Coronary artery (tissue), 2 donors: ENCODE results near the gene KPNA6.
A peak's percentile ranks its signal among the peaks of the same experiment; 100 is the strongest.

ENCODE experiments used
- DNase-seq: peaks from one replicate; pipeline ENCODE4 v3.0.0-alpha.2; 2017; ENCODE audit warnings: low spot score
- H3K27ac ChIP-seq, 2 donors: fragments of 200-600 bp; sonication (generic); one replicate each; pipeline ENCODE4 v1.5.1; 2016 to 2019
- H3K4me3 ChIP-seq: fragments of 200-600 bp; sonication (generic); 2 replicates; pipeline ENCODE4 v1.5.1; 2016; ENCODE audit warnings: mild to moderate bottlenecking, moderate library complexity
- TF ChIP-seq, protein P1 (sequence below): fragments of 200-600 bp; sonication (generic); IDR thresholded peaks from one replicate; pipeline ENCODE4 v1.5.1; 2019; ENCODE audit warnings: antibody characterized with exemption

KPNA6 gene

DNA sequence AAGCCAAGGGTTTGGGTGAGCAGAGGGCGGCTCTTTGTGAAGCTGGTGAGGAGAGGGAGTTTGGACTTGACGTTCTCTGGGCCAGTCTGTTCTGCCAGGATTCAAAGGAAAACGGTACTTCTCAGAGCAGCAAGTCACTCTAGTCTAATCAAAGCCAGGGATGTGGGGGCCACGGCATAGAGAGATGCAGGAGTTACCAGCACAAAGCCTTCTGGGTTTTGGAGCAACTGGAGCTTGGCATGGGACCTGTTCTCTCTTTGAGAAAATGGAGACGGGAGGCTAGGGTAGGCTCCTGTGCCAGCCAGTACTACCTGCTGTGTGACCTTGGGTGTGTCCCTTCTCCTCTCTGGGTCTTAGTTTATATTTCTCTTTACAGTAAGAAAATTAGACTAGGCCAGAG, 73.7 kb downstream of the KPNA6 start:
- DNase-seq = no peak
- TF ChIP-seq, protein P1, sequence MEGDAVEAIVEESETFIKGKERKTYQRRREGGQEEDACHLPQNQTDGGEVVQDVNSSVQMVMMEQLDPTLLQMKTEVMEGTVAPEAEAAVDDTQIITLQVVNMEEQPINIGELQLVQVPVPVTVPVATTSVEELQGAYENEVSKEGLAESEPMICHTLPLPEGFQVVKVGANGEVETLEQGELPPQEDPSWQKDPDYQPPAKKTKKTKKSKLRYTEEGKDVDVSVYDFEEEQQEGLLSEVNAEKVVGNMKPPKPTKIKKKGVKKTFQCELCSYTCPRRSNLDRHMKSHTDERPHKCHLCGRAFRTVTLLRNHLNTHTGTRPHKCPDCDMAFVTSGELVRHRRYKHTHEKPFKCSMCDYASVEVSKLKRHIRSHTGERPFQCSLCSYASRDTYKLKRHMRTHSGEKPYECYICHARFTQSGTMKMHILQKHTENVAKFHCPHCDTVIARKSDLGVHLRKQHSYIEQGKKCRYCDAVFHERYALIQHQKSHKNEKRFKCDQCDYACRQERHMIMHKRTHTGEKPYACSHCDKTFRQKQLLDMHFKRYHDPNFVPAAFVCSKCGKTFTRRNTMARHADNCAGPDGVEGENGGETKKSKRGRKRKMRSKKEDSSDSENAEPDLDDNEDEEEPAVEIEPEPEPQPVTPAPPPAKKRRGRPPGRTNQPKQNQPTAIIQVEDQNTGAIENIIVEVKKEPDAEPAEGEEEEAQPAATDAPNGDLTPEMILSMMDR = no peak
- peak overlapping the region; percentile 84 for H3K4me3 ChIP-seq
- no peak overlapping the region for H3K27ac ChIP-seq

DNA sequence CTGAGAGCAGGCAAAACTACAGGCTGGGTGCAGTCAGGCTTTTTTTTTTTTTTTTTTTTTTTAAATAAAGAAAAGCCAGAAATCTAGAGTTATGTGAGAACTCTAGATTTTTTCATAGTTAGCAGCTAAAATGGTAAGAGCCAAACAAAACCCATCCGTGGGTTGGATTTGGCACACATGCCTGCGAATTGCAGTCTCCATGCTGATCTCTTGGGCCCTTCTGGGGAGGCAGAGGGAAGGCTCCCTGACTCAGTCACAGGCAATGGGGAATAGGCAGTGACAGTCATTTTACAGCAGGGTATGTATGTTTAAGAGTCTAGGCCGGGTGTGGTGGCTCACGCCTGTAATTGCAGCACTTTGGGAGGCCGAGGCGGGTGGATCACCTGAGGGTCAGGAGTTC, 74.2 kb downstream of the KPNA6 start:
- Histone ChIP-seq H3K4me3 (peak overlapping the region; percentile 33), H3K27ac (no peak overlapping the region)
- no peak for DNase-seq
- TF ChIP-seq, protein P1 = no peak

DNA sequence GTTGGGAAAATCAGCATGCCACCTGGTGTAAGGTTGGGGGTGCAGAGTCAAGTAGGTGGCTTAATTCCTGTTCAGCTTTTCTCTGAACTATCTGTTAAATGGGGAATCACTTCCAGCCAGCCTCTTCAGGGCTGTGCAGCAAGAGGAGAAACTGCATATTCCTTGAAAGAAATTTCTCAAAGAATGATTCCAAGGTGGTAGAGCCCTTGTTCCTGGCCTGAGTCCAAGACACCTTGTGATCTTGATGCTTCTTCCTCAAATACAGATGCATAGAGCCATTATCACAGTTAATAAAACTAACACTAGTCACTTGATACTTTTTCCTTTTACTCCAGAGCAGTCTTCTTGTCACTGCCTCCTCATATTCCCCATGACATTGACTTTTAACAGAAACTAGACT, 76.8 kb downstream of the KPNA6 start:
- Histone ChIP-seq H3K27ac (no peak overlapping the region), H3K4me3 (no peak overlapping the region)
- TF ChIP-seq, protein P1 = no peak
- DNase-seq = no peak

DNA sequence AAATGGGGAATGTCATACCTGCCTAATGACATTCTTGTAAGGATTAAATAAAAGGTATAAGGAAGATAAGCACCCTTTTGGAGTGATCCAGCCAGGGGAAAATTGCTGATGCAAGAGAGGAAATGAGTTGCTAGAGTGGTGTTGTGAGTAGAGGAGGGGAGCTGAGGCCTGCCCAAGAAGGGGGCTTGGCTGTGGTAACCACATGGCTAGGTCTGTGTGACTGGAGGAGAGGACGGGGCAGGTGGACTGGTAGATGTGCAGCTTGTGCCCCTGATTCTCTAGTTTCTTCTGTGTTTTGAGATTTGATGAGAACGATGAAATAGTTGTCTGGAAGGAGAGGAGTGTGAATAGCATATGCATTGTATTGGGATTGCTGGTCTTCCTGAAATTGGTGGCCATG, 78.2 kb downstream of the KPNA6 start:
- no peak for DNase-seq
- TF ChIP-seq, protein P1 = no peak
- no peak overlapping the region for H3K27ac ChIP-seq
- H3K4me3 ChIP-seq = no peak overlapping the region

DNA sequence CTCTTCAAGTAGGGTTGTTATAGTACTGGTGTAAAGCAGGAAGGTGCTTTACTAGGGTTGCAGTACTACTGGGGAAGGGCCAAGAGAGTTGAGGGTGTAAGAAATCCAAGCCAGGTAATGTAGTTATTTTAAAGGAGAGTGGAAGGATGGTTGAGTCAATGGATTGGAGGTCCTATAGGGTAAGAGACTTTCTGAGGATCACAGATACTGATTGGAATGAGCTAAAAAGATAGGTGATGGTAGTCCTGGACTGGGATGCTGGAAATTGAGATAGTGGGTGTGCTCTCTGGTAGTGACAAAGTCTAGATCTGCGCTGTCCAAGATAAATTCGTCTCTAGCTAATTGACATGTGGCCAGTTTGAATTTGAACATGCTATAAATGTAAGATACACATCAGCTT, 78.6 kb downstream of the KPNA6 start:
- DNase-seq = no peak
- TF ChIP-seq, protein P1 = no peak
- Histone ChIP-seq H3K4me3 (no peak overlapping the region), H3K27ac (no peak overlapping the region)

DNA sequence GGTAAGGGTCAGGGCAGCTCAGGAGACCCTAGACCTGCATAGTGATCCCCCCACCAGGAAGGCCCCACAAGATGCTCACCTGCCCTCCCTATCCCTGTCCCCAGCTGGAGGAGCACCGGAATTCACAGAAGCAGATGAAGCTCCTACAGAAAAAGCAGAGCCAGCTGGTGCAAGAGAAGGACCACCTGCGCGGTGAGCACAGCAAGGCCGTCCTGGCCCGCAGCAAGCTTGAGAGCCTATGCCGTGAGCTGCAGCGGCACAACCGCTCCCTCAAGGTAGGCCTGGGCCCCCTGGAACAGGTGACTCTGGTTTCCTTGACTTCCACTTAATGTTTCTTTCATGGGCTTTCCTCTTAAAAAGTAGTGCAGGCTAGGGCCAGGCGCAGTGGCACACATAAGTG, 80.0 kb downstream of the KPNA6 start:
- no peak overlapping the region for H3K27ac ChIP-seq
- no peak for DNase-seq
- H3K4me3 ChIP-seq = no peak overlapping the region
- TF ChIP-seq, protein P1 = no peak

DNA sequence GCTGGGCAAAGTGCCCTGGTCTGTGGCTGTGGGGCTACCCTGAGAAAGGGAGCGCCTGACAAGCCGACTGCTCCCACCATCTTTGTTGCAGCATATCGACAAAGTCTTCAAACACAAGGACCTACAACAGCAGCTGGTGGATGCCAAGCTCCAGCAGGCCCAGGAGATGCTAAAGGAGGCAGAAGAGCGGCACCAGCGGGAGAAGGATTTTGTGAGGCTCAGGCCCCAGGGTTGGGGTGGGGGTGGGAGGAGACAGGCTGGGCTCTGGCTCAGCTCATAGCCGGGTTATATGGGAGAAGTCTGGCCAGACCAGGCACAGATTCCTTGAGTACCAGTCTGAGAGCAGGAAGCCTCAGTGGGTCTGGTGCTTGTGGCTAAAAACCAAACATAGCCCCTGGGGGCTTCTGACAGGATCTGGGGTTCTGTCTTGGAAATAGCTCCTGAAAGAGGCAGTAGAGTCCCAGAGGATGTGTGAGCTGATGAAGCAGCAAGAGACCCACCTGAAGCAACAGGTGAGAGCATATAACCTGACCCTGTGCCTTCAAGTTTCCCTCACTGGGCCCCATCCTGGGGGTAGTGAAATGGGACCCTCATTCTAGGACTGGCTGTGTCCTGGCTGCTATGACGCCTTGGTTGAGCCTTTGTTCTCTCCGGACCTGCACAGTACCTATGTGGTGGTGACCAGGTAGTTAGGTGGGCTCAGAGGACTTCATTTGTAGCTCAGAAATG, 84.5 kb downstream of the KPNA6 start:
- no peak for DNase-seq
- TF ChIP-seq, protein P1 = no peak
- H3K4me3 ChIP-seq = no peak overlapping the region
- H3K27ac ChIP-seq = no peak overlapping the region
